Measurements from ENCODE around the gene MYL12A.

DNA sequence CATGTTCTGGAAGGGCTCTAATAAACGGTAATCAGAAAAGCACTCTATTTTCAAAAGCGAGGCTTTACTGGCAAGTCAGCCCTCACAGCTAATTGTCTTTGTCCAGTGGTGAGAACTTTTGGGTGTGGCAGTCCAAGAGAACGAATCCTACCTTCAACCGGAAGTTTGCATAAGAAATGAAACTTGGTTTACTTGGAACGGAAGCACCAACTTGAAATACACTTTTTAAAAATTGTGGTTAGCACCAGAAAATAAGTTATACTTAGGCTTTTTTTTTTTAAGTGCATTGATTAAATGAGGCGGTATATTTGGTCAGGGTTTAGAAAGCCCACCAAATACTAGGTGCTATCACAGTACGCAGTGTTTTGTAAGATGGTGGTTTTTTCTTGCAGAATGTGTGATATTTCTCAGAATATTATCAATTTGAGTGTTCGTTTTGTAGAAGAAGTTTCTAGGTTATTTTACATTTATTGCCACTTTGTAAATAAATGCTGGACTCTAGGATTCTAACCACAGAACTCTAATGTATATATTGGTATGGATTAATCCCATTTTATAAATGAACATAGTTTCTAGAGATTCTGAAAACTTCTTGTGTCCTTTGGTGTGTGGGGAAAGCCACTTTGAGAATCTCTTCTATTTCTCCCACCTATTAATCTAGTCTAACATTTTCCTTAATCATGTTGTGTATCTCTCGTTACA lies 1.2 kb downstream of the MYL12A start:
- TF ChIP-seq, protein P1, sequence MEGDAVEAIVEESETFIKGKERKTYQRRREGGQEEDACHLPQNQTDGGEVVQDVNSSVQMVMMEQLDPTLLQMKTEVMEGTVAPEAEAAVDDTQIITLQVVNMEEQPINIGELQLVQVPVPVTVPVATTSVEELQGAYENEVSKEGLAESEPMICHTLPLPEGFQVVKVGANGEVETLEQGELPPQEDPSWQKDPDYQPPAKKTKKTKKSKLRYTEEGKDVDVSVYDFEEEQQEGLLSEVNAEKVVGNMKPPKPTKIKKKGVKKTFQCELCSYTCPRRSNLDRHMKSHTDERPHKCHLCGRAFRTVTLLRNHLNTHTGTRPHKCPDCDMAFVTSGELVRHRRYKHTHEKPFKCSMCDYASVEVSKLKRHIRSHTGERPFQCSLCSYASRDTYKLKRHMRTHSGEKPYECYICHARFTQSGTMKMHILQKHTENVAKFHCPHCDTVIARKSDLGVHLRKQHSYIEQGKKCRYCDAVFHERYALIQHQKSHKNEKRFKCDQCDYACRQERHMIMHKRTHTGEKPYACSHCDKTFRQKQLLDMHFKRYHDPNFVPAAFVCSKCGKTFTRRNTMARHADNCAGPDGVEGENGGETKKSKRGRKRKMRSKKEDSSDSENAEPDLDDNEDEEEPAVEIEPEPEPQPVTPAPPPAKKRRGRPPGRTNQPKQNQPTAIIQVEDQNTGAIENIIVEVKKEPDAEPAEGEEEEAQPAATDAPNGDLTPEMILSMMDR (IDR thresholded peaks at IDR 0.05; ENCODE audit: poor library complexity): no peak
- TF ChIP-seq EZH2phosphoT487 (IDR thresholded peaks at IDR 0.05; ENCODE audit: low read depth, severe bottlenecking, unreplicated experiment): no peak
